ENCODE measurements around the gene LAMA2. TPM values are rescaled to one million over a fixed set of nuclear protein-coding genes. Genes with fewer than 3 reads are reported as not detected.

The LAMA2 gene
- total and polyA plus RNA-seq, 5 donors from 2014 or later: 0.06 to 0.47 (median 0.09) TPM

DNA sequence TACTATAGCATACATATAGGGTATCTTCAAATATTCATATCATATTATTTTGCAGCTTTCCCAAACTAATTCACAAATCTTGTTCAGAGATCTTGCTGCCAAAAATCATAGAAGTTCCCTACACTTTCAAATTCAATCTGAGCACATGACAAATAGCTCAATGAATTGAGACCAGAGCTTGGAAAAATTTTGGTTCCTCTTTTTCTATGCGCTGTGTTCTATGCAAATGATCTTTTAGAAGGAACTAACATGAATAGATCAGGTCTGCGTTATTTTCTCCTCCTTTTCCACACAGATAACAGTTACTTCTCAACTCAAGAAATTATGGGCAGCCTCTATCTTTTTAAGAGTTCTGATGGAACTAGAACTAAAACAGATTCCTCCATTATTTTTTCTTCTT is 510.7 kb downstream of the LAMA2 start:
- ATAC-seq (ENCODE audit: low read depth in 2 of 2) (no peak), DNase-seq (no peak)
- Histone ChIP-seq H3K36me3 (ENCODE audit: control insufficient read depth, insufficient read depth, low read length) (no peaks in the 10 kb centered on the region), H3K27me3 (ENCODE audit: control insufficient read depth, insufficient read depth, low read length) (no peaks in the 10 kb centered on the region), H3K9me3 (ENCODE audit: control insufficient read depth in 2 of 2, low read length in 2 of 2) (no peaks in the 10 kb centered on the region), H3K4me3 (ENCODE audit: low read depth, low read length) (no peak overlapping the region), H3K27ac (ENCODE audit: insufficient read depth, low read length, poor library complexity, severe bottlenecking) (no peak overlapping the region), H3K4me1 (ENCODE audit: control insufficient read depth, insufficient read depth, low read length, poor library complexity, severe bottlenecking) (no peaks in the 10 kb centered on the region)
- H3K4me1 Mint-ChIP-seq: no peaks in the 10 kb centered on the region
- peaks cover 8% of the 10 kb centered on the region for H3K27me3 Mint-ChIP-seq
- H3K36me3 Mint-ChIP-seq: no peaks in the 10 kb centered on the region
- H3K4me3 Mint-ChIP-seq: no peak overlapping the region
- no peak overlapping the region for H3K27ac Mint-ChIP-seq
- no peaks in the 10 kb centered on the region for H3K9me3 Mint-ChIP-seq

DNA sequence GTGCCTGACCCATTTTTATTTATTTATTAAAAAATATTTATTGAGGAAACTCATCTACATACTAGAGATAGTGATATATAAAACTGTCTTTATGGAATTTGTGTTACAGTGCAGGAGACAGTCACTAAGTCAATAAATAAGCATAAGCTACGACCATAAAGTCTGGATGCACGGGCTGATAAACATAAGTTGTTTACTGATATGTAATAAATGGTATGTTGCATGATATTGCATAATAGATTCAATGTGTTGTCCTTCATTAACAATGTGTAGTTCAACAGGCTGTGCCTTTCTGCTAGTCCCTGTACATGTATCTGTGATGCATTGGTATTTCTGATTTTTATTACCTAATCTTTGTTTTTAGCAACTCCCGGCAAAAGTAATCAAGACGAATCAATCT is 515.8 kb downstream of the LAMA2 start:
- Mint-ChIP-seq H3K27ac (no peak overlapping the region), H3K4me3 (no peak overlapping the region), H3K36me3 (no peaks in the 10 kb centered on the region), H3K27me3 (peaks cover 4% of the 10 kb centered on the region), H3K4me1 (no peaks in the 10 kb centered on the region), H3K9me3 (no peaks in the 10 kb centered on the region)
- H3K27ac ChIP-seq (ENCODE audit: insufficient read depth, low read length, poor library complexity, severe bottlenecking): no peak overlapping the region
- ATAC-seq (ENCODE audit: low read depth in 2 of 2): no peak
- DNase-seq: no peak
- no peaks in the 10 kb centered on the region for H3K4me1 ChIP-seq (ENCODE audit: control insufficient read depth, insufficient read depth, low read length, poor library complexity, severe bottlenecking)
- H3K27me3 ChIP-seq (ENCODE audit: control insufficient read depth, insufficient read depth, low read length): peaks cover 3% of the 10 kb centered on the region
- no peaks in the 10 kb centered on the region for H3K36me3 ChIP-seq (ENCODE audit: control insufficient read depth, insufficient read depth, low read length)
- no peaks in the 10 kb centered on the region for H3K9me3 ChIP-seq (ENCODE audit: control insufficient read depth in 2 of 2, low read length in 2 of 2)
- H3K4me3 ChIP-seq (ENCODE audit: low read depth, low read length): no peak overlapping the region

DNA sequence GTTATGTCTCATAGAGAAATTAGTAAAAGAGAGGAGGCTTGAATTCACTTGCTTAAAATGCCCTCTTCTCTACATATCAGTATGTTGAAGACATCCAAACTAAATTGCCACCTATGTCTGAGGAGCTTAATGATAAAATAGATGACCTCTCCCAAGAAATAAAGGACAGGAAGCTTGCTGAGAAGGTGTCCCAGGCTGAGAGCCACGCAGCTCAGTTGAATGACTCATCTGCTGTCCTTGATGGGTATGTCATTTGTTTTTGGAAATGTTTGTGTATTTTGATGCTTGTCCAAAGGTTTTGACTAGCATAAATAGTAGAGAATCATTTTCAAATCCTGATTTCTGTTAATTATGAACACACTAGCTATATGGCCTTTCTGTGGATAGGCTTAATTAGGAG is 519.3 kb downstream of the LAMA2 start:
- H3K4me3 Mint-ChIP-seq: no peak overlapping the region
- ATAC-seq (ENCODE audit: low read depth in 2 of 2): no peak
- no peaks in the 10 kb centered on the region for H3K36me3 Mint-ChIP-seq
- H3K27ac ChIP-seq (ENCODE audit: insufficient read depth, low read length, poor library complexity, severe bottlenecking): no peak overlapping the region
- no peaks in the 10 kb centered on the region for H3K9me3 ChIP-seq (ENCODE audit: control insufficient read depth in 2 of 2, low read length in 2 of 2)
- DNase-seq: no peak
- no peak overlapping the region for H3K27ac Mint-ChIP-seq
- peaks cover 0 to 2% (median 0%) of the 10 kb centered on the region in 7 donors for H3K9me3 Mint-ChIP-seq
- no peak overlapping the region for H3K4me3 ChIP-seq (ENCODE audit: low read depth, low read length)
- H3K27me3 ChIP-seq (ENCODE audit: control insufficient read depth, insufficient read depth, low read length): peaks cover 5% of the 10 kb centered on the region
- H3K4me1 Mint-ChIP-seq: no peaks in the 10 kb centered on the region
- H3K27me3 Mint-ChIP-seq: no peaks in the 10 kb centered on the region
- H3K4me1 ChIP-seq (ENCODE audit: control insufficient read depth, insufficient read depth, low read length, poor library complexity, severe bottlenecking): no peaks in the 10 kb centered on the region
- H3K36me3 ChIP-seq (ENCODE audit: control insufficient read depth, insufficient read depth, low read length): no peaks in the 10 kb centered on the region

DNA sequence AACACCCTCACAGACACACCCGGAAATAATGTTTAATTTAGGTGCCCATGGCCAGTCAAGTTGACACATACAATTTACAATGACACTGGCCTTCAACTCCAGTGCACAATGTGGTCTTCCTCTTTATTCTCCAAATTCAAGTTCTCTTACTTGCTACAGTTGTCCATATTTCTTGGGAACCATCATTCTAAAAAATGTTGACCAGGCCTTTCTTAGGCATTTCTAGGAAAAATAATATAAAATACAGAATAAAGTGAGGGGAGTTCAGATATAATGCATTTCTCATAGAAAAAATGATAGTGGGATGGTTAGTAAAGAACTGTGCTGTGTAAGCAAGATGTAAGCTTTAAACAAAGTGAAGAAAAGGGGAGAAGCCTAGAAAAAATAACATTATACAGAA is 528.2 kb downstream of the LAMA2 start:
- Mint-ChIP-seq H3K9me3 (no peaks in the 10 kb centered on the region), H3K4me1 (no peaks in the 10 kb centered on the region), H3K4me3 (no peak overlapping the region), H3K36me3 (no peaks in the 10 kb centered on the region), H3K27ac (no peak overlapping the region), H3K27me3 (peaks cover 6% of the 10 kb centered on the region)
- H3K36me3 ChIP-seq (ENCODE audit: control insufficient read depth, insufficient read depth, low read length): no peaks in the 10 kb centered on the region
- H3K4me1 ChIP-seq (ENCODE audit: control insufficient read depth, insufficient read depth, low read length, poor library complexity, severe bottlenecking): no peaks in the 10 kb centered on the region
- H3K27ac ChIP-seq (ENCODE audit: insufficient read depth, low read length, poor library complexity, severe bottlenecking): no peak overlapping the region
- H3K9me3 ChIP-seq (ENCODE audit: control insufficient read depth in 2 of 2, low read length in 2 of 2): no peaks in the 10 kb centered on the region
- DNase-seq (no peak), ATAC-seq (ENCODE audit: low read depth in 2 of 2) (no peak)
- H3K4me3 ChIP-seq (ENCODE audit: low read depth, low read length): no peak overlapping the region
- H3K27me3 ChIP-seq (ENCODE audit: control insufficient read depth, insufficient read depth, low read length): no peaks in the 10 kb centered on the region

DNA sequence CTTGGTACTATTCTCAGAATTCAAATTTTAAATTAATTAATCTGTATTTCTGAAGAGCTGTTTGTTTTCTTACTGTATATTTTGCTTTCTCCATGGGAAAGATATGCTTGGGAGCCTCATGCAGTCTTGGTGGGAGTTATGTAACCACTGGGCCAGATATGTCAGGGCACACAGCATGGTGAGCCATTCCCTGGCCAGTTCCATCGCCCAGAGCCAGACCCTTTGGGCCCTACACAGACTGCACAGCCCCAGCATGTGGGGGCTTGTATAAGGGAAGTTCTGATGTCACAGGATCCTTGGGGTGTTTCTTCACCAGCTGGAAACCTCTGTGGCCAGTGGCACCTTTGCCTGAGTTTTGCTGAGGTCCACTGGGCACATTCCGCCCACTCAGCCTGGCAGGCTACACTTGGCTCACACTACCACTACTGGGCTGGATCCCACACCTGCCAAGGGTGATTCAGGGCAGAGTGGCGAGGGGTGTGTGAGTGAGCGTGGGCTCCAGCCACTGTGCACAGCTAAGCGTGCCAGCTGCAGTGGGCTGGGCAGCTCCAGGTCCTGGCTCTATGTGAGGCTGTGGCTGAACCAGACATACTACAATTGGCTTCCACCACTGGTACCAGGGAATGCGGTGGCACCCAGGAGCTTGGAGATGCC is 533.5 kb downstream of the LAMA2 start:
- no peak overlapping the region for H3K4me3 Mint-ChIP-seq
- no peaks in the 10 kb centered on the region for H3K9me3 ChIP-seq (ENCODE audit: control insufficient read depth in 2 of 2, low read length in 2 of 2)
- H3K27ac Mint-ChIP-seq: no peak overlapping the region
- DNase-seq (no peak), ATAC-seq (ENCODE audit: low read depth in 2 of 2) (no peak)
- no peaks in the 10 kb centered on the region for H3K4me1 ChIP-seq (ENCODE audit: control insufficient read depth, insufficient read depth, low read length, poor library complexity, severe bottlenecking)
- H3K4me1 Mint-ChIP-seq: no peaks in the 10 kb centered on the region
- peaks cover 5% of the 10 kb centered on the region for H3K27me3 Mint-ChIP-seq
- H3K9me3 Mint-ChIP-seq: no peaks in the 10 kb centered on the region
- H3K36me3 Mint-ChIP-seq: no peaks in the 10 kb centered on the region
- no peak overlapping the region for H3K4me3 ChIP-seq (ENCODE audit: low read depth, low read length)
- no peaks in the 10 kb centered on the region for H3K27me3 ChIP-seq (ENCODE audit: control insufficient read depth, insufficient read depth, low read length)
- H3K27ac ChIP-seq (ENCODE audit: insufficient read depth, low read length, poor library complexity, severe bottlenecking): no peak overlapping the region
- no peaks in the 10 kb centered on the region for H3K36me3 ChIP-seq (ENCODE audit: control insufficient read depth, insufficient read depth, low read length)

DNA sequence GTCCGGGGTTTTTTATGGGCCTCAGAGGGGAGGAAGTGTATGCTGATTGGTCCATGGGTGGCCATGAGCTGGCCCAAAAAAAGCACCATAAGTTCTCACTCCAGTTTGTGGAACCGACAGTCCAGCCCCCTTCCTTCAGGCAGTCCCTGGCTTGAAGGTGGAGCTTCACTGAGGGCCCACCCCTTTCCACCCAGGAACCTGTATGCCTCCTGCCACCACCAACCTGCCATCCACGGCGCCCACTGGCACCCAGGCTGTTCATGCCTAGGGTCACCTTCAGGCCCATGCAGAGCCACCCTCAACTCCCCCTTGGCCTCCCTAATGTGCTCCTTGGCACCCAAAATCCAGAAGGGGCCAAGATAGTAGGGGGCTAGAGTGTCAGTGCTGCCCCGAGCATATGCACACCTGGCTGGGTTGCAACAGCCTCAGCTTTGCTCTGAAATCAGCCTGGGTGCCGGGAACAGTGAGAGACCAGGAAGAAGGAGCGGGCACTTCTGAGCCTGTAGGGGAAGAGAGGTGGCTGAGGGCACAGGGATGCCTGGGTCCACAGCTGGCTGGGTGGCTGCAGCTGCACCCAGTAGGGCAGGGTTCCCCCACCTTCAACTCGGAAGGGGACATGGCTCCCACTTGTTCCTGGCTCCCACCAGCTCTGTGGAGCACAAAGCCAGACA is 534.6 kb downstream of the LAMA2 start:
- no peak overlapping the region for H3K27ac ChIP-seq (ENCODE audit: insufficient read depth, low read length, poor library complexity, severe bottlenecking)
- Mint-ChIP-seq H3K4me1 (no peaks in the 10 kb centered on the region), H3K36me3 (no peaks in the 10 kb centered on the region), H3K4me3 (no peak overlapping the region), H3K27ac (no peak overlapping the region), H3K9me3 (peaks cover 0 to 2% (median 0%) of the 10 kb centered on the region in 7 donors), H3K27me3 (peaks cover 5% of the 10 kb centered on the region)
- no peaks in the 10 kb centered on the region for H3K27me3 ChIP-seq (ENCODE audit: control insufficient read depth, insufficient read depth, low read length)
- ATAC-seq (ENCODE audit: low read depth in 2 of 2): no peak
- no peak for DNase-seq
- no peaks in the 10 kb centered on the region for H3K4me1 ChIP-seq (ENCODE audit: control insufficient read depth, insufficient read depth, low read length, poor library complexity, severe bottlenecking)
- H3K4me3 ChIP-seq (ENCODE audit: low read depth, low read length): no peak overlapping the region
- no peaks in the 10 kb centered on the region for H3K36me3 ChIP-seq (ENCODE audit: control insufficient read depth, insufficient read depth, low read length)
- no peaks in the 10 kb centered on the region for H3K9me3 ChIP-seq (ENCODE audit: control insufficient read depth in 2 of 2, low read length in 2 of 2)

DNA sequence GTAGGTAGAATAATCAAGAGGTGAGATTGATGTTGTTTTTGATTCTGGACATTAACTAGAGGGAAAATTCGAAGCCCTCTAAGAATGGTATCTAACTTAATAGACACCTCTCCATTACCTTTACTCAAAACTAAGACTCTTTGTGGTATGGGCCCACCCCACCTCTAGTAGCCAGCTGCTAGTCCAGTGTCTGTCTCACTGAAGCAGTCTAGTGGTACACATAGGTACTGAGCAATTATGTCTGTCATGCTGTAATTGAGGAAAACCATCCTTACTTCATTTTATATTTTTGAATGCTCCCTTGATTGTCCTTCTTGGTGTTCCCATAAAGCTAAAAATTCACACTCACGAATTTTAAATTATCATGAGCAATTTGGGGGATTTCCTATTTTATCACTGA is 536.4 kb downstream of the LAMA2 start:
- peaks cover 9% of the 10 kb centered on the region for H3K27me3 Mint-ChIP-seq
- H3K9me3 Mint-ChIP-seq: peaks cover 0 to 2% (median 0%) of the 10 kb centered on the region in 7 donors
- H3K36me3 Mint-ChIP-seq: no peaks in the 10 kb centered on the region
- H3K27ac Mint-ChIP-seq: no peak overlapping the region
- H3K4me3 ChIP-seq (ENCODE audit: low read depth, low read length): no peak overlapping the region
- DNase-seq (no peak), ATAC-seq (ENCODE audit: low read depth in 2 of 2) (no peak)
- no peaks in the 10 kb centered on the region for H3K9me3 ChIP-seq (ENCODE audit: control insufficient read depth in 2 of 2, low read length in 2 of 2)
- H3K36me3 ChIP-seq (ENCODE audit: control insufficient read depth, insufficient read depth, low read length): no peaks in the 10 kb centered on the region
- H3K27ac ChIP-seq (ENCODE audit: insufficient read depth, low read length, poor library complexity, severe bottlenecking): no peak overlapping the region
- no peak overlapping the region for H3K4me3 Mint-ChIP-seq
- no peaks in the 10 kb centered on the region for H3K27me3 ChIP-seq (ENCODE audit: control insufficient read depth, insufficient read depth, low read length)
- H3K4me1 Mint-ChIP-seq: no peaks in the 10 kb centered on the region
- no peaks in the 10 kb centered on the region for H3K4me1 ChIP-seq (ENCODE audit: control insufficient read depth, insufficient read depth, low read length, poor library complexity, severe bottlenecking)

DNA sequence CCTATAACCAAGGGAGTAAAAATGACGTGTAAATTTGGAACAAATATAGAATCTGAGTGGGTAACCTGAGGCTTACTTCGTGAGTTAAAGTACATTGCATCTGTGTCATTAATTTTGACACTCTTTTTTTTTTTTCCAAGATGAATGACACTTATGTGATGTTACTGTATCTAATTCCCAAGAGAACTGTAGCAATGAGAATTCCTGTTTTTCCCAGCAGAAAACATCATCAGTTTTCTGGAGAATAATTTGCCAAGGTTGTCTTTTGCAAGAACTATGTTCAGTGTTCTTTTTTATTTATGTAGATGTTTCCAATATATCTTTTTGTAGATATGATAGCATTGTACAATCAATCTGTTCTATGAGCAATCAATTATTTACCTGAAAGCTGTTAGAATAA is 543.4 kb downstream of the LAMA2 start:
- H3K9me3 Mint-ChIP-seq: peaks cover 0 to 6% (median 0%) of the 10 kb centered on the region in 7 donors

More for the DNA sequence above, 543.4 kb downstream of the LAMA2 start:
- Mint-ChIP-seq H3K27ac (no peak overlapping the region), H3K36me3 (no peaks in the 10 kb centered on the region), H3K27me3 (peaks cover 20% of the 10 kb centered on the region), H3K4me1 (no peaks in the 10 kb centered on the region), H3K4me3 (no peak overlapping the region)
- ATAC-seq (ENCODE audit: low read depth in 2 of 2) (no peak), DNase-seq (no peak)
- no peak overlapping the region for H3K4me3 ChIP-seq (ENCODE audit: low read depth, low read length)
- H3K27ac ChIP-seq (ENCODE audit: insufficient read depth, low read length, poor library complexity, severe bottlenecking): no peak overlapping the region
- no peaks in the 10 kb centered on the region for H3K27me3 ChIP-seq (ENCODE audit: control insufficient read depth, insufficient read depth, low read length)
- no peaks in the 10 kb centered on the region for H3K4me1 ChIP-seq (ENCODE audit: control insufficient read depth, insufficient read depth, low read length, poor library complexity, severe bottlenecking)
- H3K9me3 ChIP-seq (ENCODE audit: control insufficient read depth in 2 of 2, low read length in 2 of 2): no peaks in the 10 kb centered on the region
- no peaks in the 10 kb centered on the region for H3K36me3 ChIP-seq (ENCODE audit: control insufficient read depth, insufficient read depth, low read length)
